GM21360 (cell line): ENCODE results near the gene LGALS3BP.

ENCODE experiments used
- ATAC-seq: cut with Tn5 transposase; IDR thresholded peaks from one replicate; pipeline ENCODE4 v1.9.1; 2021; ENCODE audit warnings: mild to moderate bottlenecking, moderate library complexity; ENCODE audit not compliant: unreplicated experiment

LGALS3BP gene

DNA sequence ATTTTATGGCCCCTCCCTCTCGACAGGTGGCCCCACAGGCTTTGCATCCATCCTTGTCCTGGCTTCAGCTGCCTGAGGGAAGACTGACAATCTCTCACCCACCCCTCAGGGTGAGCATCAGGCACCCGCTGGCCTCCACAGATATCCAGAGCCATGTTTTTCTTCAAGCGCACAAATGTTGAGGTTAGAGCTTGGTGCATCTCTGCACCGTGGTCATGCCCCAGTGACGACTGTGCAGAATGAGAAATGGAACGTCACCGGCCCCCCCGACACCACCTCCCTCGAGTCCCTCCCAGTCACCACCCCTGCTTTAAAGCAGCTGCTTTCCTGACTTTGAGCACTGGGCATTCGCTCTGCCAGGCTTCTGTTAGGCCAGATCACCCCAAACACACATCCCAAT lies 34.8 kb downstream of the LGALS3BP start:
- no peak for ATAC-seq

- ATAC-seq = no peak
Measured at GRCh38 chr17:78944026-78944425, 35.7 kb downstream of the LGALS3BP start.

DNA sequence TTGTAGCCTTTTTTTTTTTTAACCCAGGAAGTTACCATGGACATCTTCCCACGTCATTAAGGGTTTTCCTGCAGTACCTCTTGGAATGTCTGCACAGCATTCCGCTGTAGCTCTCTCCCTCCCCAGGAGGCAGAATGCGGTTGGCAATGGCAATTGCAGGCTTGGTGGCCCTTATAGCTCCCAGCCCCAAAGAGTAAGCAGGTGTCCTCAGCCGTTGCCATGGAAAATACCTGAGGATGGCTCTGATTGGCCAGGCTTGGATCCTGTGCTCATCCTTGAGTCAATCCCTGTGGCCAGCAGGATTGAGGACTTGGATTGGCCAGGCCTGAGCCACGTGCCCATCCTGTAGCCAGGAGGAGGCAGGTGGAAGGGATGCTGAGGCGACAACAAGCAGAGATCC lies 39.0 kb downstream of the LGALS3BP start:
- ATAC-seq = no peak

DNA sequence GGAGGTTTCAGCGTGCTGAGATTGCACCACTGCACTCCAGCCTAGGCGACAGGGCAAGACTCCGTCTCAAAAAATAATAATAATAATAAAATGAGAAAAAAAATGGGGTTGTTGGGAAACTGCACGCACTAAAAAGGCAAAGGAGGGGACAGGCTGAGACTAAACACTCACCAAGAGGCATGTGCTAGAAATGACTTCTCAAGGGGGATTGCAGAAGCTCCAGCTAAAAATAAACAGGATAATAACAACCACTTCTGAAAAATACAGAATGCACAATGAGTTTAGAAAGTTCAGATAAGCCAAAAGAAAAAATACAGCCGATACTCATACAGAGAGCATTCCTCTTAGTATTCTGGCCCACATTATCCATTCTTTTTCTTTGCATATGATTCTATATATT lies 39.5 kb downstream of the LGALS3BP start:
- no peak for ATAC-seq

DNA sequence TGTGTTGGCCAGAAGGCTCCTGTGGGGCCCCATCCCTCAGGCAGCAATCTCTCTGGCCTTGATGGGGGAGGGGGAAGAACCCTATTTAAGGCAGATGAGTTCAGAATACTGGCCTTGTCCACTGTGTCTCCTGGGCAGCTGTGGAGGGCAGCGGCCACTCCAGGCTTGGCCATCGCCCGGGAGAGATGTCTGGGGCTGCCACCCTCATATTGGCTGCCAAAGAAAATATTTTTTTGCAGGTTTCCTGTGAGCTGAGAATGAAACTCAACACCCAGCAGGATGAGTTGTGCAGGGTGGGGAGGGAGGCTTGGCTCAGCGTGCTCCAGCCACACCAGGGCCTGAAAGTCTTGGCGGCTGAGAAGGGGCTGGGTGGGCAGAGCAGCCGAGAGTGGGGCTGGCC lies 40.1 kb downstream of the LGALS3BP start:
- ATAC-seq = no peak

- ATAC-seq = no peak
Measured at GRCh38 chr17:78937561-78937960, 42.2 kb downstream of the LGALS3BP start.

- ATAC-seq = no peak
Measured at GRCh38 chr17:78935419-78936323, 44.1 kb downstream of the LGALS3BP start.

DNA sequence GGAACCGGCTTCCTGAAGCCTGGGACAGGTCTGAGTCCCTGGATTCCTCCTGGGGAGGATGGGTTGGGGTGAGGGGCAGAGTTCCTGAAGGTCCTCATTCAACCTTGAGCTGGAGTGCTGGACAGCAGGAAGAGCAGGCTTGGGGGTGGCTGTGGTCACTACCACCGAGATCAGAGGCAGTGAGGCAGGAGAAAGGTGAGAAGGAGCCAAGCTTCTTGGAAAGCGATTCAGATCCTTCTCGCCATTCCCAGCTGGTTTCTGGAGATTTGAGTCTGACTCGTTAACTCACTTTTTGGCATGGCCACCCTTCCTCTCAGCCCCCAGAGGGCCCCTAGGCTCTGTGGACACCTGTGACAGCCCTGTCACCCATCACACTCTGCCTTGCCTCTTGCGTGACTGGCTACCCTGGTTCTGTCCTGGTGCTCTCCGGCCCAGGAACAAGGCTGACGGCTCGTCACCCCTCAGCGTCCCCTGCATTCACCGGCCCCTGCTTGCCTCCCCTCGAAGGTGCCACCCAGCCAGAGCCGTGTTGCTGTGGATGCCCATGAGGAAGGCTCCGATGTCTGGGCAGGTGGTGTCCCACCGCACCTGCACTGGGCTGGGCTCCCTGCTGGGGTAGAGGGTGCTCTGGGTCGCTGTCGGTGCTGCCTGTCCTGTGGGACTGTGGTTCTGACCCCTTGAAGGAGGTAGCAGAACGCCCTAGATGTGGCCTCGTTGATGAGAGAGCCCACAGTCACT lies 44.9 kb downstream of the LGALS3BP start:
- ATAC-seq = no peak

GRCh38 chr17:78933959-78934568 lies 45.7 kb downstream of the LGALS3BP start:
- ATAC-seq = no peak

DNA sequence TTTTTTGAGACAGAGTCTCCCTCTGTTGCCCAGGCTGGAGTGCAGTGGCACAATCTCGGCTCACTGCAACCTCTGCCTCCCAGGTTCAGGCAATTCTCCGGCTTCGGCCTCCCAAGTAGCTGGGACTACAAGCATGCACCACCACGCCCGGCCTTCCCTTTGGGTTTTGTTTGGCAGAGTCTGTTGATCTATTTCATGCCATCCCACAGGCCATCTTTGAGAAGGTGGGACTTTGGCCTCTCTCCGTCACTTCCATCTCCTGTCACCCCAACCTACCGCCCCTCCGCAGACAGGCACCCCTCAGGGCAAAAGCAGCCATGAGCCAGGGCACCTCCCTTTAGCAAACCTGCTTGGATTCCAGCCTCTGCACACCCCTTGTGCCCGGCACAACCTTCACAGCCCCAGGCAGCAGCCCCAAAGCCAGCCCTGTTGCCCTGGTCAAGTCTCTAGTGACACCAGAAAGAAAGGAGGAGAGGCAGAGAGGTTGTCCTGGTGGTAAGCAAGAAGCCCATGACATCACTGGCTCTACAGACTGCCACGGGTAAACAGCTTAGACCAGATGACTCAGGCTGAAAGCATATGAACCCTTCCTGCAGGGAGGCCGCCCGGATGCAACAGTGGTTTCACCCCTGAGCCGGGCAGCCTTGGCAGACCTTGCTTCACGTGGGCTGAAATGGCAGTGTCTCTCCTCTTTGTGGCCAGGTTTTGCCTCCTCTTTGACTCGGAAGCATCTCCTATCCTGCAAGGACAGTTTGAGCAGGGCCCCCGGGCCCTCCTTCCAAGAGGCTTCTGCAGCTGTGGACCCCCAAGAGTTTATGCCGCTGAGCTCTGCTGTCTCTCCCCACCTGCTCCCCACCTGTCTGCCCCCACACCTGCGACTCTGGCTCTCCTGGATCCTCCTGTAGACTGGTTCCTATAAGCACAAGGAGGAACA lies 46.4 kb downstream of the LGALS3BP start:
- ATAC-seq = no peak

DNA sequence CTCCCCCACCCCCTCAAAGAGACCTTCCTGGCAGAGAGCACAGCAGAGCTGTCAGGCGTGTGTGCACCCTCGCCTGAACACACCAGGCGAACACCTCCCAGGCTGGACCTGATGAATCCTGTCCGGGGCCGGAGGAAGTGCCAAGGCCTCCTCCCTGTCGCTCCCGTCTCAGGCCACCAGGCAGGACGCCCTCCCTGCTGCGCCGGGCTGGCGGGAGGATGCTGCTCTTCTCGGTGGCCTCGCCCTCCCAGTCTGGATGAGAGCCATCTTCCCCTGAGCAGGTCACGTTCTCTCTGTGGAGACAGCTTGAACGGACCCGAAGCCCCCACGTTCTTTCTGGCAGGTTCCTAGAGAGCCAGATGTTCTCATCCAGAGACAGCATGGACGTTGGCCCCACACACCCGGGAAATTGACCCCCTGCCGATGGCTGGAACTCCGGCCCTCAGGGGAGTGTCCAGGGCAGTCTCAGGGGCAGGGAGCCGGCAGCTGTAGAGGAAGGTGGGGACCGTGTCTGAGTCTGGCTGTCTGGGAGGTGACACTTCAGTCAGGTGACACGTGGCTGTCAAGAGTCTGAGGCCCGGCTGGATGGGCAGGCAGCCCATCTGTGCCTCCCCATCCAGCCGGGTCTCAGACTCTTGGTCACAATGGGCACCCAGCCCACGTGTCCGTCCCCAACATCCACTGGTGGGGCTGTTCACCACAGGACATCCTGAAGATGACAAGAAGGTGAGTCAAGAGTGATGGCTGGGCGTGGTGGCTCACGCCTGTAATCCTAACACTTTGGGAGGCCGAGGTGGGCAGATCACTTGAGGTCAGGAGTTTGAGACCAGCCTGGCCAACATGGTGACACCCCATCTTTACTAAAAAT lies 49.6 kb downstream of the LGALS3BP start:
- no peak for ATAC-seq

- no peak for ATAC-seq
Measured at GRCh38 chr17:78925662-78926555, 53.8 kb downstream of the LGALS3BP start.

- no peak for ATAC-seq
Measured at GRCh38 chr17:78925234-78925633, 54.5 kb downstream of the LGALS3BP start, which contains the start of gene TIMP2. TSS of gene TIMP2 (minus strand) at chr17:78925387. CDS start at chr17:78925088, 299 bp downstream.

- ATAC-seq = no peak
Measured at GRCh38 chr17:78924481-78925151, 55.1 kb downstream of the LGALS3BP start.

DNA sequence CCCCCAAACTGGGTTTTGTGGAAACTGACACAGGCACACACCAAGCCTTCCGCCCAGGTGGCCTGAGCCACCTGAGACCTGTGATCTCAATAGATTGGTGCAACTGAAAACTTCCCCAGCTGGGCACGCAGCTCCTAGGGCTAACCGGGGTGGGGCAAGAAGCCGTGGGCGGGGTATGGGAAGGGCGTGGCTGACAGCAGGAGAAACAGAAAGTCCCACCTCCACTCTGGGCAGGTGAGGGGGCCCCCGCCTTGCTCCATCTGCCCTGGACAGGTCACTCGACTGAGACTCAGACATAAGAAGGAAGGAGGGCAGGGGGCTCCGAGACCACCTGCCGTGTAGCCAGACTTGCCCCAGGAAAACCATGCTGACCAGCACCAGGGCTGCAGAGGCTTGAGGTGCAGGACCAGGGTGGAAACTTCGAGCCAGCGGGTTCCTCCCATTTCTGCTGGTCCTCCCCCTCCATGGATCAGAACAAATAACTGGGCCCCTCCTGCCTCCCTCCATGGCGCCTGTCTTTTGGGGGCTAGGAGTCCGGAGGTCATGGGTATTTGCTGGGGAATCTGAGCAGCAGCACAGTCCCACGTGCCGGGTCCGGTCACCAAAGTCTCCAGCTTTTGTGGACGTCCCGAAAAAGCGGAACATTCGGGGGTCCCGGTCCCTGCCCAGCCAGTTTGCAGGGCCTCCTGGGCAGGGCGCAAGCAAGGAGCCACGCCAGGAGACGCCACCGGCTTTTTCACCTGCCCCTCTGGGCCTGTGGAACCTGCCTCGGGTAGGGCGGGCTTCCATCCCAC lies 55.9 kb downstream of the LGALS3BP start:
- ATAC-seq = no peak

DNA sequence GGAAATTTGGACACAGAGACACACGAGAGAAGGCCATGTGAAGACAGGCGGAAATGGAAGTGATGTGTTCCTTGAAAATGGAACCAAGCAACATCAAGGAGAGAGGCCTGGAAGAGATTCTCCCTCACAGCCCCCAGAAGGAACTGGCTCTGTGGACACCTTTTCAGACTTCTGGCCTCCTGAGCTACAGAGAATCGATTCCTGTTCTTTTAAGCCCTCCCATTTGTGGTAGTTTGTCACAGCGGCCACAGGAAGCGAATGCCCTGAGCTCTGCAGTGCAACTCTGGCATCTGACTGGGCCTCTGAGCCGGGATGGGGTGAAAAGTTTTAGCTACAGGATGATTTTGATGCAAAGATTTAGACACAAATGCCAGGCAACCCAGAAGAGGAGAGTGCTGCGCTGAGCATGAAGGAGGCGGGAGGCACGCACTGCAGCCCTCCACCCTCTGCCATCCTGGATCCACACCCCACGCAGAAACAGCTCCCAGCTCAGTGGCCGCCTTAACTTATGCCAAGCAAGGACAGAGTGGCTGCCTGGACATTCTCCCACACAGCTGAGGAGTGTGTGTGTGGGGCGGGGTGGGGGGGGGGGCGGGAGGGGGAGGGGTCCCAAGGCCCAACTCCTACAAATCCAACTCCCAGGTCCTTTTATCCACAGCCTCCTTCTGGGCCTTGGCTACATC lies 56.8 kb downstream of the LGALS3BP start:
- ATAC-seq = no peak
